GM18951 (cell line): Measurements from ENCODE around the gene ELF5.

Source experiments
- POLR2A ChIP-seq: IDR thresholded peaks from 4 replicates; pipeline ENCODE4 v1.6.1; 2011; ENCODE audit warnings: mild to moderate bottlenecking; ENCODE audit not compliant: insufficient read length, insufficient read depth; ENCODE audit errors: extremely low read depth
- in situ Hi-C: fragments of 300-500 bp; cut with MboI; formaldehyde crosslinking; loops from one replicate; pipeline ENCODE4 v1.12.0; 2022; ENCODE audit warnings: low sequenced_read_pairs, mixed read lengths, inconsistent platforms; ENCODE audit not compliant: unreplicated experiment

Gene ELF5

DNA sequence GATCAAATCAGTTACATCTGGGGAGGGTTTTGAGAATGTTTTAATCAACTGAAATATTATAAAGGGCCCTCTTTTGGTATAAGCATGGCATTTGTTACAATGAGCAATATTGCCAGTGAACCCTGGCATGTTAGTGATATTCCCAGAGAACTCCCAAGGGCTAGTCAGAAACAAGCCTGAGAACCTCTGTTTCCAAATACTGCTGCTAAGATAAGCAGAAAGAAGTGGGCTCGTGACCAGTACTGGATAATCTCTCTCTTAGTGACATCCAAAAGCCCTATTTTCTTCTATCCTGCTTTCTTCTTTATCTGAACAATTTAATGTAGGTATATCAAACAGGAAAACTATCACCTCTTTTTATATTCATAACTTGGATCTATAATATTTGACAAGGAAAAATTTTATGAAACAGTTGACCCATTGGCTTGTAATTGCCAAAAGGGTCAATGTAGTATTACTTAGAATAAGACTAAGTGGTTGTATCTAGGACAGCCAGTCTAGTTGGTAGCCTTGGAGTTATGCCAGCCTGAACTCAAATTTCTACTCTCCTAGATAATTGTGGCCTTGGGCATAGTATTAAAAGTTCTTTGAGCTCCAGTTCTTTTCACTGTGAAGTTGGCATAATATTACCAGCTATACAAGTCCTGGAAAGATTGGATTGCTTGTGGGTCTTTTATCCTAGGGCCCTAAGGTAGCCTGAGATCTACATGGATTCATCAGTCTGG, 59.1 kb downstream of the ELF5 start:
- in situ Hi-C loops: no loop called here
- no peak for TF ChIP-seq POLR2A

DNA sequence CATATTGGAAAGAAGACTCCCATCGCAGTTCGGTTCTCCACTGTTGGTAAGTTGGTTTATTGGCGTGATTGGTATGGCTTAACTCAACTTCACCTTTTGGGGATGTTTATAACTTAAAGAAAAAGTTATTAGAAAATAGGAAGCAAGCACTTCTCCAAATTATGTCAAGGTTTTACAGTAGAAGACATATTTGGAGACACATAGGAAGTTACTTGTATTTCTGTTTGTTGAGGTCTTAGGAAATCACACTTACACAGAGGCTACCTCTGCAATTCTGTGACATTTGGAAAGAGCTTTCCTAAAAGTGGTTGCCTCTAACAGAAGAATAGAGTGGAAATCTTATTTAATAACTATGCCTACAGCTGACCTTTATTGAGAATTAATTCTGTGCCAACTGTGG, 62.5 kb downstream of the ELF5 start:
- TF ChIP-seq POLR2A: no peak
- in situ Hi-C loops: no loop called here

DNA sequence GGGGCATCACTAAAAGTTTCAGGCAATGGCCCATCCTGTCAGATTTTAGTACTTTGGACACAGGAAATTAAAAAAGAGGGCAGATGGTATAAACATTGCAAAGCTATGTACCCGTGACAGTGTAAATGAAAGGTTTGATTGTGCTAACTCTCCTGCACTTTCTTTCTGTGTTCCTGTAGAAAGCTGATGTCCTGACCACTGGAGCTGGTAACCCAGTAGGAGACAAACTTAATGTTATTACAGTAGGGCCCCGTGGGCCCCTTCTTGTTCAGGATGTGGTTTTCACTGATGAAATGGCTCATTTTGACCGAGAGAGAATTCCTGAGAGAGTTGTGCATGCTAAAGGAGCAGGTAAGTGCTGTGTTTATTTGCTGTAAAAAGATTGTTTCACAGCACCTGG, 64.6 kb downstream of the ELF5 start:
- TF ChIP-seq POLR2A: no peak
- in situ Hi-C loops: no loop called here

DNA sequence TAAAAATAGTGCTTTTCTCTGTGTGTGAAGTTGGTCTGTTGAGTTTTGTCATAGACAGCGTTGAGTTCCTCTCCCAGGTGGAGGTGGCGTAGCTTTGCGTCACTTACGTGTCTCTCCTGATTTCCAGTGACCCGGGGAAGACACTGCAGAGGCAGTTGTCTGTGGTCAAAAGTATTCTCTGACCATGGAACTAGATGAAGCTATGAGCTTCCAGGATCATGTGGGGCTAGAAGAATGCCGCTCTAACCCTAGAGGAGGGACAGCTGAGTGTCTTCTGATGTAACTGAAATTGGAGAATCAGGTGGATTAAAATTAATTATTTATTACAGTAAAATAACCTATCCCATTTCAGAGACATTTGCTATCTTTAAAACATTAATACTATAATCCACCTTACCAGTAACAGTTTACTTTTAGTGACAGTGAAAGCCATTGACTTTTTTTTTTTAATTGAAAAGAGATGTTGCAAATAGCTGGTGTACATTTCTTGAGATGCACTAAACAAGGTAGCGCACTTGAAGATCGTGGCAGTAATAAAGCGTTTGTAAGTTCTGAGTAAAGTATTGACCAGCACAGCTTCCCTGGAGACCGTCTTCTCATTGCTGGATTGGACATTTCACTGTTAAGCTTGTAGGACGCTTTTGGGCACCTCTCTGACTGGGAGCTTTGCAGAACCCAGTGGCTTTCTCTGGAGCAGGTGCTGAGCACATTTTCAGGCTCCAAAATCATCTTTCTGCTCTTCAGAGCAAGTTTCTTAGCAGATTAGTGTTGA, 65.2 kb downstream of the ELF5 start:
- TF ChIP-seq POLR2A: no peak
- in situ Hi-C loops: no loop called here

DNA sequence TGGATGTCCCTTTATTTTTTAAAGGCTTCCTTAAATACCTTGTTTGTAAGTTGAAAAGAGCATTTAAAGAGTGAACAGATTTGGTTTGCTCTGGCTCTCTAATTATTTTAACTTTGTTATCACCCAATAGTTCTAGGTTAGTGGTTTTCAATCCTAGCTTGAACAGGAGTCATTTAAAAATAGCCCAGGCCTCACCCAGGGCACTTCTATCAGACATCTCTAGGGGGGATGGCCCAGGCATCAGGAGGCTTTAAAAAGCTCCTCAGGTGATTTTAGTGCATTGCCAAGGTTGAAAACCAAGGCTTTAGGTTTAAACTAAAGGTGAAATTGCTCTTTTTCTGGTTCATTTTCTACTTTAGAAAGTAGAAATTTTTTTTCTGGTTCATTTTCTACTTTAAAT, 66.5 kb downstream of the ELF5 start:
- in situ Hi-C loops: no loop called here
- no peak for TF ChIP-seq POLR2A

DNA sequence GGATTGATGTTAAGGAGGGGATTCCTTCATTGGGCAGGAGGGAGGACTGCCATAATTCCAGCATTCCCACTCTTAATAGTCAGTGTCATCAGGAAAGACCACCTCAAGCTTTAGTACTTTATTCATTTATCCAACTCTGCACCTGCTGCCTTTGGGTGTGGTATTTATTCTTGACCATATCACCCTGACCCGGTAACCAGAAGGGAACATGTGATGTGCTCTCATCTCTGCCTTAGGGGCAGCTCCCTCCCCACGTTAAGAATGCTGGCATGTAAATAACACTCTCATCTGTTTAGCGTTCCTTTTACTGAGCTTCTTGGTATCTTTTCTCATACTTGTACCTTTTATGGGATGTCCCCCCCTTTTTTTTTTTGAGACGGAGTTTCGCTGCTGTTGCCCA, 67.2 kb downstream of the ELF5 start:
- in situ Hi-C loops: no loop called here
- TF ChIP-seq POLR2A: no peak

DNA sequence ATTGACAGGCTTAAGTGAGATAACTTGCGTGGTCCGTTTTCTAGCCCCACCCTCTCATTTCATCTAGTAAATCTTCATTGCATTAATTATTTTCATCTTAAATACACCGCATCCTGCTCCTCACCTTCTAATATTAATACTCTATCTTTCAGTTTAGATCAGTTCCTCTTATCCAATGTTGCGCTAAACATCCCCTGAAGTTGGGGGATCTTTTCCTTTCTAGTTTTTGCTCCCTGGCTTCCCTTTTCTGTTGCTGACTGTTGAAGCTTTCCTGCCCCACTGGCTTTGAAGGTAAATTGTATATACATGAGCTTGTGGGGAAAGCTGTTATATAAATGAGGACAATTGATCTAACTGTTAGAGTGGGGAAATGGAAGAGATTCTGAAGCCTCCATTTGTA, 67.6 kb downstream of the ELF5 start:
- TF ChIP-seq POLR2A: no peak
- in situ Hi-C loops: no loop called here

DNA sequence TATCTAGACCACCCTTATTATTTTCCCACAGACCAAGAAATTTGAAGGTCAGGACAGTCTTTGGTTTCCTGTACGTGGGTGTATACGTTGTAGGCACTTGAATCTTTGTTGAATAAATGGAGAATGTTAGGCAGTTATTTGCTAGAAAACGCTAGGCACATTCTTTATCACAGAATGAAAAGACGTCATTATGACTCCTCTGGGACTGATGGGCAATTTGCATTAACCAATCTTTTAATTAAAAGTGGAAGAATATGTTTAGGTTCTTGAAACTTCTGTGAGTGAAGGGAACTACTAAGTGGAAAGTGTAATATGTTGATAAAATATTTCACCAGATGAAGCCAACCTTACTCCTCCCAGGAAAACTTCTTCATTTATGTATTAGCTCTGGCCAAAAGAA, 69.2 kb downstream of the ELF5 start:
- in situ Hi-C loops: no loop called here

DNA sequence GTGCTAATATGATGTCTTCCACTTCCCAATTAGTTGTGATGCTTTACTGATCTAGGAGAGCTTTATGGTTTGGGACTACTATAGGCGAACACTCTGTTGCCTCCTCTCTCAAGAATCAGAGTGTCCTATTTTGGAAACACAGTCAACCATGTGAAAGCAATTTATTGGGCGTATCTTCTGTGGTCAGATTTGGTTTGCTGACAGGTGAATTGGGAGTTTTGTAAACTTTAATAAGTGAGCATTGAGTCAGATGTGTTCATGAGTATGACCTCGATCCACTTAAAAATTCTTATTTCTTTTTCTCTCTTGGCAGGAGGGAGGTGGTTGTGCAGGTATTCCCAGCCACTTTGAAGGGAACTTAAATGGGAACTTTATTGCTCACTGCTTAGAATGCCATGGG, 70.5 kb downstream of the ELF5 start:
- in situ Hi-C loops: no loop called here
- no peak for TF ChIP-seq POLR2A

More for the DNA sequence above, 69.2 kb downstream of the ELF5 start:
- no peak for TF ChIP-seq POLR2A

DNA sequence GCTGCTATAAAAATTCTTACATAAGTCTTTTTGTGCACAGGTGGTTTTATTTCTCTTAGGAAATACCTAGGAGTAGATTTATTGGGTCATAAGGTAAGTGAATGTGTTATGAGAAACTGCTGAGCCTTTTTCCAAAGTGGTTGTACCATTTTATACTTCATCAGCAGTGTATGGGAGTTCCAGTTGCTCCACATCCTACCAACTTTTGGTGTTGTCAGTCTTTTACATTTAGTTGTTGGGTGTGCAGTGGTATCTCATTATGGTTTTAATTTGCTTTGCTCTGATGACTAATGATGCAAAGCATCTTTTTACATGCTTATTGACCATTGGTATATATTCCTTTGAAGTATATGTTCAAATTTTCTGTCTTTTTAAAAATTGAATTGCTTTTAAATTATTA, 71.8 kb downstream of the ELF5 start:
- no peak for TF ChIP-seq POLR2A
- in situ Hi-C loops: no loop called here

DNA sequence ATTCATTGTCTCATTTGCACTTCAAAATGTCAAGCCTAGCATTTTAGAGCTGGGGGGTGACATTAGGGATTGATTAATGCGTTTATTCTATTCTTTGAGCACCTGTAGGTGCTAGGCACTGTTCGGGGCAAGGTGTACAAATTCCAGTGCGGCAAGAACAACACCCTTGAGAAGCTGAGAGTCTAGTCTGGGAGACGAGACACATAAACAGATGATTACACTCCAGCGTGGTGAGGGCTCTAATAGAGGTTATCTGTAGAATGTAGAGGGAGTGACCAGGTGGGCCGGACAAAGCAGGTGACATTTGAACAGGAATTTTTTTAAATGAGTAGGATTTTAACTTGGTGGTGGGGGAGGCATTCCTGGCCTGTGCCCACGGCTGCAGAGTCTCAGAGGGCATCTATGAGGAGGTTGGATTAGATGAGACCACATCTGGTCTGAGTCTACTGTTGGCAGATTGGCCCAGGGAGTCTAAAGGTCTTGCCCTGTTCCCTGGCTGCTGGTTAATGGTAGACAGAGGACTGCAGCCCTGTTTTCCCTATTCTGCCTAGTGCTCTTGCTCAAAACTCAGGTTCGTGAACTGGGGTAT, 73.9 kb downstream of the ELF5 start:
- in situ Hi-C loops: no loop called here
- no peak for TF ChIP-seq POLR2A

DNA sequence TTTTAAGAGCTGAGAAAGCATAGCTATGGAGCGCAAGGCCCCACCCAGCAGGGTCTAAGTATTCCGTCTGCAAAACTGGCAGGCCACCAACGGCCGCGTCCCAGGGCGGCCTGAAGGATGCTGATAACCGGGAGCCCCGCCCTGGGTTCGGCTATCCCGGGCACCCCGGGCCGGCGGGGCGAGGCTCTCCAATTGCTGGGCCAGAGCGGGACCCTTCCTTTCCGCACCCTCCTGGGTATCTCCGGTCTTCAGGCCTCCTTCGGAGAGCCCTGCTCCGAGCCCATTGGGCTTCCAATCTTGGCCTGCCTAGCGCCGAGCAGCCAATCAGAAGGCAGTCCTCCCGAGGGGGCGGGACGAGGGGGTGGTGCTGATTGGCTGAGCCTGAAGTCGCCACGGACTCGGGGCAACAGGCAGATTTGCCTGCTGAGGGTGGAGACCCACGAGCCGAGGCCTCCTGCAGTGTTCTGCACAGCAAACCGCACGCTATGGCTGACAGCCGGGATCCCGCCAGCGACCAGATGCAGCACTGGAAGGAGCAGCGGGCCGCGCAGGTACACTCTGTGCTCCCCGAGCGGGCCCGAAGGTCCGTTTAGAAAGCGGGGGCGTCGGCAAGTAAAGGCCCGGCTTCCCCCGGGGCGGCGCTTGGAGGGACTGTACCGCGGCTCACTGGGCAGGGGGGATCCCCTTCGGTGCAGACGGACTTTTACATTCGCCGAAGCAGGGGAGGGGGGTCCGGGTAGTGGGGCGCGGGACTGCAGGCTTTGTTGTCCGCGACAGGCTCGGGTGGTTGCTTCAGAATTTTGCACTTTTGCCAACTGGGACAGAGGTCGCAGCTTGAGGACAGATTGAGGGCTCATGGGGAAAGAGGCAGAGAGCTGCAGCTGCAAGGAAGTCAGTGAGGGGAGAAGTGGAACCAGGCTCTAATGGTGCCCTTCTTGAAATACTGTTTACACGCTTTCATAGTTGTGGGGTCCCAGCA, 74.8 kb downstream of the ELF5 start, which contains the start of gene CAT:
Gene CAT, plus strand, starts transcription at position 406 of the 979 bp plus-strand sequence. Its CDS starts 80 bp downstream, at position 486.
- in situ Hi-C loops: no loop called here
- TF ChIP-seq POLR2A: peak; percentile 79
